ENCODE data around the gene HOXA6.

GRCh38 chr7:27163288-27164044, 15.9 kb upstream of the HOXA6 start:
- no peak for TF ChIP-seq POLR2AphosphoS5 (IDR thresholded peaks at IDR 0.05)
- TF ChIP-seq EP300 (conservative IDR thresholded peaks at IDR 0.05; ENCODE audit: poor library complexity, severe bottlenecking), result no peak

Measured in neural cell (in vitro differentiated cells).